Erythroblast (primary cell): ENCODE results near the gene WIF1.
A peak's percentile ranks its signal among the peaks of the same experiment; 100 is the strongest.

ENCODE experiments used
- DNase-seq, 2 experiments: peaks; one replicate each; lab custom pipeline; 2025; lab: John Stamatoyannopoulos, UW
- GATA1 ChIP-seq: IDR thresholded peaks from 2 replicates; pipeline ENCODE4 v1.6.1; 2011; ENCODE audit warnings: low read depth, mild to moderate bottlenecking, control low read depth, low read length, moderate library complexity
- POLR2A ChIP-seq: IDR thresholded peaks from 2 replicates; pipeline ENCODE4 v1.6.1; 2011; ENCODE audit warnings: mild to moderate bottlenecking, low read length

The WIF1 gene

GRCh38 chr12:65121049-65121955 lies at the start of gene WIF1:
Gene WIF1 (minus strand): TSS chr12:65121305. CDS start chr12:65121191, 114 bp downstream.
- DNase-seq: peak; percentile 22 to 25
- TF ChIP-seq GATA1: no peak
- no peak for TF ChIP-seq POLR2A

- peak; percentile 89 for DNase-seq
- TF ChIP-seq GATA1 (no peak), POLR2A (peak; percentile 7)
These were observed 49.2 kb upstream of the WIF1 start for GRCh38 chr12:65170209-65170881.

- peak; percentile 95 for TF ChIP-seq POLR2A
- TF ChIP-seq GATA1: no peak
- DNase-seq: peak; percentile 94 to 95
These were observed 48.5 kb upstream of the WIF1 start, which contains the start of gene LEMD3 for GRCh38 chr12:65169320-65170208. Gene LEMD3 (plus strand): TSS chr12:65169583. CDS start chr12:65169597, 14 bp downstream.

- TF ChIP-seq POLR2A (no peak), GATA1 (no peak)
- peak; percentile 71 to 72 for DNase-seq
These were observed 47.7 kb upstream of the WIF1 start for GRCh38 chr12:65168681-65169319.

- TF ChIP-seq GATA1 (no peak), POLR2A (no peak)
These were observed 43.7 kb upstream of the WIF1 start for GRCh38 chr12:65164774-65165173.

GRCh38 chr12:65164244-65164643 lies 43.1 kb upstream of the WIF1 start:
- TF ChIP-seq GATA1: no peak
- TF ChIP-seq POLR2A: no peak
- DNase-seq: no peak

More at GRCh38 chr12:65164774-65165173, 43.7 kb upstream of the WIF1 start:
- DNase-seq: no peak

- no peak for DNase-seq
- TF ChIP-seq POLR2A (no peak), GATA1 (no peak)
These were observed 41.5 kb upstream of the WIF1 start for GRCh38 chr12:65162609-65163008.

GRCh38 chr12:65157091-65157490 lies 36.0 kb upstream of the WIF1 start:
- DNase-seq: no peak
- TF ChIP-seq GATA1: no peak
- TF ChIP-seq POLR2A: no peak

GRCh38 chr12:65156366-65156841 lies 35.3 kb upstream of the WIF1 start:
- DNase-seq: peak in 1 of 2 experiments; percentile 8
- TF ChIP-seq GATA1 (no peak), POLR2A (no peak)

- no peak for DNase-seq
- TF ChIP-seq POLR2A (no peak), GATA1 (no peak)
These were observed 34.7 kb upstream of the WIF1 start for GRCh38 chr12:65155784-65156183.

- DNase-seq: no peak
- TF ChIP-seq GATA1 (no peak), POLR2A (no peak)
These were observed 31.5 kb upstream of the WIF1 start for GRCh38 chr12:65152596-65152995.

GRCh38 chr12:65152012-65152411 lies 30.9 kb upstream of the WIF1 start:
- DNase-seq: no peak
- no peak for TF ChIP-seq GATA1
- no peak for TF ChIP-seq POLR2A
